ENCODE measurements around the gene SOS1.

The SOS1 gene

DNA sequence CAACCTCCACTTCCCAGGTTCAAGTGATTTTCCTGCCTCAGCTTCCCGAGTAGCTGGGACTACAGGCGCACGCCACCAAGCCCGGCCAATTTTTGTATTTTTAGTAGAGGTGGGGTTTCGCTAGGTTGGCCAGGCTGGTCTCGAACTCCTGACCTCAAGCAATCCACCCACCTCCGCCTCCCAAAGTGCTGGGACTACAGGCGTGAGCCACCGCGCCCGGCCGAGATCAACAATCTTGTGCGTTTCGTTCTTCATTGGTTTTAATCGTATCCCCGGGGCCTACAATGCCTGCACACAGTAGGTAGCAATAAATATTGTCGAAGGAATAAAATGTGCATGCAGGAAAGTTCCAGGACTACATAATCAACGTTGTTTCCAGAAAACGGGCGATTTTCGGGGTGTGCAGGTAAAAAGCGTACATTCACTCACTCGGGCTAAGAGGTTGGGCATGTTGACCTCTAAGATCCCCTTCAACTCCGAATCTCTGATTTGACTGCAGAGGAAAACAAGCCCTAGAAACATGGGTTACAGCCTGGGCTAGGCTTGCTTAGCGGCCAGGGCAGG, 2.7 kb upstream of the SOS1 start:
- no peaks in the 10 kb centered on the region for H3K9me3 Mint-ChIP-seq
- peak overlapping the region; percentile 78 to 95 for H3K4me3 Mint-ChIP-seq
- no peaks in the 10 kb centered on the region for H3K27me3 Mint-ChIP-seq
- ATAC-seq (no peak), DNase-seq (no peak)
- H3K4me1 Mint-ChIP-seq, result peaks cover 53% of the 10 kb centered on the region
- H3K27ac Mint-ChIP-seq, result peak overlapping the region; percentile 86 to 97

DNA sequence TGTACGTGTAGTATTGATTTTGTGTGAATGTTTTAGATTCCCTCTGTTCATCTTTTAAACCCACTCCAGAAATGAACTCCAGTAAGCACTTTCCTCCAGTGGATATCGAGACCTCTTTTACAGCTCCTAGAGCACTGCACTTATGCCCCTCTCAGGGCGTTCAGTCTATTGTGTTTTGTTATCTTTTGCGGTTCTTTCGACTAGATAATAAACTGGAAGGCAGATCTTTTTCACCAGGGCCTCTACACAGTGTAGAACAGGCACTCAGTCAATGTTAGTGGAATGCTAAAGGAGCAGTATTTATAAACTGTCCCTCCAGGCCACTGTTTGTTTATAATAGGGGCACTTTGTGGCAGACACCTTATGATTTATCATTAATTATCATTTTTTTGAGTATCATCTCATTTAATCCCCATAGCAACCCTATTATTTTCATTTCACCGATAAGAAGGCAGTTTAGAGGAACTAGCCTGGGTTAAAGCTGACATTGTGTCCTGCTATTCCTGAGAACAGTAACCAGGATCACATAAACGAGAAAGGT, 742 bp upstream of the SOS1 start:
- DNase-seq (no peak), ATAC-seq (no peak)
- Mint-ChIP-seq H3K27ac (peak overlapping the region; percentile 59 to 95), H3K4me3 (peak overlapping the region; percentile 85 to 91), H3K9me3 (no peaks in the 10 kb centered on the region), H3K4me1 (peaks cover 51% of the 10 kb centered on the region), H3K27me3 (no peaks in the 10 kb centered on the region)

DNA sequence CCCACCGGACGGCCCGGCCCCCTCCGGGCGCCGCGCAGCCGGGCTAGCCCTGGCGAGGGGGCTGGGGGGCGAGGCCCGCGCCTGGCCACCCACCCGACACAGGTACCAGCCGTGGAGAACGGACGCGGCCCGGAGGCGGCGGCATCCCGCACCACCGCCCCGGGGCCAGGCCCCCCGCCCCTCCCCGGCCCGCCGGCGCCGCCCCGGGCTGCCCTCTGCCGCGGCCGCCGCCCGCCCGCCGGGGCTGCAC, 405 bp downstream of the SOS1 start:
- DNase-seq, result no peak
- no peaks in the 10 kb centered on the region for H3K27me3 Mint-ChIP-seq
- no peak overlapping the region for H3K27ac Mint-ChIP-seq
- peak overlapping the region in 1 of 2 donors; percentile 97 for H3K4me3 Mint-ChIP-seq
- no peaks in the 10 kb centered on the region for H3K9me3 Mint-ChIP-seq
- peak; percentile 37 for ATAC-seq
- H3K4me1 Mint-ChIP-seq, result peaks cover 54% of the 10 kb centered on the region

DNA sequence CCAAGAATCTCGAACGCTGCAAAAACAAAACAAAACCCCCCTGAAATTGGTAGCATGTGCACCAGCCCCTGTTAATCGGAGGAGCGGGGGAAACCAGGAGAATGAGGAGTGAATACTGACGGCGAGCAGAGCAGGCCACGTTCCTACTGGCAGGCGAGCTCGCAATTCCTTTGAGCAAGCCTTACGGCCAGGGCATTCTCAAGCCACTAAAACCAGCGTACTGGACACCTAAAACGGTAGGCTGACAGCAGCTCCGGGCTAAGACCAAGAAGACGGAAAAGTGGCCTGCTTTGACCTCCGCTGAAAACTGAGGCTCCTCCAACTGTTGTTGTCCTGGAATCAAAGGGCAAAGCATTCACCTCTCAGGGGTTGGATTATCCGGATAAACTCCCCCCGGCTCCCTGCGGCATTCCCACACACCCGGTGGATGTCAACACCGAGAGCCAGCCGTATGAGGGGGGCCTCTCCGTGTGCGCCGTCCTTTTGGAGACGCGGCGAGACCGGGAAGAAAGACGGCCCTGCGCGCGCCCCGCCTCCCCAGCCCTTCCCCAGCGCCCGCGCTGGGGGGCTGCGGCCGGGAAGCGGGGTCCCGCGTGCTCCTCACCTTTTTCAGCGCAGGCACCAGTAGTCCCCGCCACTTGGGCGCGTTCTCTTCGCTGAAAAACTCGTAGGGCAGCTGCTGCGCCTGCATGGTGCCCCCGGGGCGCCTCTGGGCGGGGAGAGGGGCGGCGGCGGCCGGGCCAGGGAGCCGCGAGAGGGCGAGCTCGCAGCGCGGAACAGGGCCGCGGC, 925 bp downstream of the SOS1 start:
- Mint-ChIP-seq H3K27me3 (no peaks in the 10 kb centered on the region), H3K27ac (peak overlapping the region; percentile 93 to 98), H3K9me3 (peaks cover 0 to under 1% of the 10 kb centered on the region in 2 donors), H3K4me1 (peaks cover 52% of the 10 kb centered on the region), H3K4me3 (peak overlapping the region; percentile 90 to 97)
- DNase-seq, result peak; percentile 67
- ATAC-seq, result peak; percentile 54

DNA sequence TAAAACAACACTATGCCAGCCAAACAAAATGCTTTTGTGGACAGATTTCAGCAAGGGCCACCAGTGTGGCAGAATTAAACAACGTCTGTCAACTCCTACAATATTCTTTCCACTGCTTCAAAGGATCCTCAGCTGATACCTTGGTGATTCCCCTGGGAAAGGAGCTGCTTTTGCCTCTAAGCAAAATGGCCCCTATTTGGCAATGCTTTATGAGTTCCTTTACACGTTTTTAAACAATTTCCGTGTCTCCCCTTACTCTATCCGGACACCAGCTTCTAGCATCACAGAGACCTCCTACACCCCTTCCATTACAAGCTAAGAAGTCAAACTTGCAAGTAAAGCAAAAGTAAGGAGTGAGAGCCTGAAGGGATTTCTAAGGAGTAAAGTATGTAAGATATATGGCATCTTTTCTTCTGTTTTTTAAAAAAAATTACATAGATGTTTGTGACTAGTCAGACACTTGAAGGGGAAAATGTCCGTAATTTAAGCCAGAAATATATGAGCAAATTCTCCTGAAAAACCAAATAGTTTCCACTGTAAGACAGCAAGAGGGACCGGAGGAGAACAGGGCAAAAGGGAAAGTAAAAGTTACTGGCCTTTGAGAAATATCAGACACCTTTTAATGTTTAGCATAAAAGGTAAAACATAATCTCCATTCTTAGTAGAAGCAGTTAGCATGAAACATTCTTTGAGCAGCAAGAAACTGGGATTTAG, 1.9 kb downstream of the SOS1 start:
- ATAC-seq (no peak), DNase-seq (no peak)
- H3K4me1 Mint-ChIP-seq, result peaks cover 60% of the 10 kb centered on the region
- H3K9me3 Mint-ChIP-seq, result peaks cover 0 to 4% of the 10 kb centered on the region in 2 donors
- H3K27me3 Mint-ChIP-seq, result no peaks in the 10 kb centered on the region
- peak overlapping the region; percentile 90 to 97 for H3K4me3 Mint-ChIP-seq
- H3K27ac Mint-ChIP-seq, result peak overlapping the region; percentile 93 to 98

DNA sequence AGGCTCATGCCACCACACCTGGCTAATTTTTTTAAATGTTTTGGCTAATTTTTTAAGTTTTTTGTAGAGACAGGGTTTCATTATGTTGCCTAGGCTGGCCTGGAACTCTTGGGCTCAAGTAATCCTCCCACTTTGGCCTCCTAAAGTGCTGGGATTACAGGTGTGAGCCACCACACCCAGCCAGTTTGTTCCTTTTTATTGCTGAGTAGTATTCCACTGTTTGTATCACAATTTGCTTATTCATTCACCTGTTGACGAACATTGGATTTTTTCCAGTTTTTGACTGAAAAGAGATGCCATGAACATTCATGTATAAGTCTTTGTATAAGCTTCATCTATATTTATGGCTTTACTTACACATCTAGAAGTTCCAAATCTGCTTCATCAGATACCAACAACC, 5.3 kb downstream of the SOS1 start:
- Mint-ChIP-seq H3K9me3 (peaks cover 0 to 4% of the 10 kb centered on the region in 2 donors), H3K4me1 (peaks cover 59% of the 10 kb centered on the region), H3K4me3 (no peak overlapping the region), H3K27ac (no peak overlapping the region), H3K27me3 (no peaks in the 10 kb centered on the region)
- ATAC-seq (no peak), DNase-seq (no peak)

DNA sequence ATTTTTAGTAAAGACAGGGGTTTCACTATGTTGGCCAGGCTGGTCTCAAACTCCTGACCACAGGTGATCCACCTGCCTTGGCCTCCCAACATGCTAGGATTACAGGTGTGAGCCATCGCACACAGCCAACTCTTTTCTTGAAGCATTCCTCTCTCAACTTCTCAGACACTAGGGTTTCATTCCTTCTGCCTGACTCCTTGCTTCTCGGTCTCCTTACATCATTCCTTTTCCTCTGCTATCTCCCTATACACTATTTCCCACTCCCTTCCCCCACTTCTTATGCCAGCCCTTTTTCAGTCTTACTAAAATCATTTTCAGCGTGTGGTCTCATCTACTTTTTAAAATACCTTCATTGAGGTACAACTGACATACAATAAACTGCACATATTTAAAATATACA, 6.1 kb downstream of the SOS1 start:
- H3K9me3 Mint-ChIP-seq, result peaks cover 0 to 4% of the 10 kb centered on the region in 2 donors
- H3K4me1 Mint-ChIP-seq, result peaks cover 61% of the 10 kb centered on the region
- H3K27me3 Mint-ChIP-seq, result no peaks in the 10 kb centered on the region
- ATAC-seq (no peak), DNase-seq (no peak)
- H3K27ac Mint-ChIP-seq, result no peak overlapping the region
- H3K4me3 Mint-ChIP-seq, result no peak overlapping the region

DNA sequence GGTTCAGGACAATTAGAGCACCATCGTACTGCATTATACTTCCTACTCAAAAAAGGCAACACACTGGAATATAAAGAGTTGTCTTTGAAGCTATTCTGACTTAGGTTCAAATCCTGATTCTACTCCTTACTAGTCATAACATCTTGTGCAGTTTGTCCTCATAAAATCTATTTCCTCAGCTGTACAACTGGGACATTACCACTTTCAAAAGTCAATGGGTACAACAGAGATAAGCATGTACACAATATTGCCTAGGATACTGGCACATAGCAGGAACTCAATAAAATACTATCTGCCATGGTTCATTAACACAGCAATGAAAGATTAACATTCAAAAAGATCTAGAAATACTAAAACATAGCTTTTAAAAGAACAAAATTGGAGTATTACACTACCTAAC, 11.3 kb downstream of the SOS1 start:
- no peak for ATAC-seq
- no peak overlapping the region for H3K4me3 Mint-ChIP-seq

DNA sequence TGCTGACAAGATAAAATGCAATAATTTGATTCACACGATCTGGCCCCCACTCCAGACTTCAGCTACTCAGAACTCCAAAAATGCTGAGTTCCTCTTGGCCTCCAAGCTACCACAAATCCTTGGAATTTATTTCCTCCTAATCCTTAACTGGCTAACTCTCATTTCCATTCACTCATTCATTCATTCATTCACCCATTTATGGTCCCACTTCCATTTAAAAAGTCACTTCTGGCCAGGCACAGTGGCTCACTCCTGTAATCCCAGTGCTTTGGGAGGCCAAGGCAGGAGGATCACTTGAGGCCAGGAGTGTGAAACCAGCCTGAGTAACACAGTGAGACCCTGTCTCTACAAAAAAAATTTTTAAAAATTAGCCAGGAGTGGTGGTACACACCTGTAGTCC, 12.5 kb downstream of the SOS1 start:
- Mint-ChIP-seq H3K27ac (peak overlapping the region in 1 of 2 donors; percentile 28), H3K27me3 (no peaks in the 10 kb centered on the region), H3K4me3 (no peak overlapping the region), H3K9me3 (no peaks in the 10 kb centered on the region), H3K4me1 (peaks cover 53% of the 10 kb centered on the region)
- no peak for DNase-seq
- no peak for ATAC-seq

More for the DNA sequence above, 11.3 kb downstream of the SOS1 start:
- no peaks in the 10 kb centered on the region for H3K9me3 Mint-ChIP-seq
- no peak overlapping the region for H3K27ac Mint-ChIP-seq
- peaks cover 54% of the 10 kb centered on the region for H3K4me1 Mint-ChIP-seq
- no peak for DNase-seq
- no peaks in the 10 kb centered on the region for H3K27me3 Mint-ChIP-seq

DNA sequence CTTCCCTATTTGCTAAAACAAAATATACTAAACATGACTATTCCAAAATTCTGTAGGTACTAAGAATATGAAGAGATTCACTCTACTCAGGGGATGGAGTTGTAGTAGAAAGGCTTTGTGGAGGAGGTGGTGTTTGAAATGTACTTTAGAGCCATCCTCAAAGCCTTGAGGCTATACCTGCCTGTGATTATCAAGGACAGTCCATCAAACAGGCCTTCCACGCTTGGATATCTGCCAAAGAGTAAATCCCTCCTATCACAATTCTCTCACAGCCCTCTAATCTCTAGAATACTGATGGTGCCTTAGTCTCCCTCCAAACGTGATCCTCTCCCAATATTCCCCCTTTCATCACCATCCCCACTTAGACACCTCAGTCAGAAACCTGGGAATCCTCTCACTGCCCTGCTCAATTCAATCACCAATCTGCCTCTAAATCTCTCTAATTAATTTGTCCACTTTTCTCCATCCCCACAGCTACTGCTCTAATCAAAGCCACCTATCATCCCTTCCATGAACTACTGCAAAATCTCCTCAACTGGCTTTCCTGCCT, 13.1 kb downstream of the SOS1 start:
- H3K4me3 Mint-ChIP-seq, result no peak overlapping the region
- H3K9me3 Mint-ChIP-seq, result no peaks in the 10 kb centered on the region
- ATAC-seq, result no peak
- H3K4me1 Mint-ChIP-seq, result peaks cover 54% of the 10 kb centered on the region
- H3K27ac Mint-ChIP-seq, result peak overlapping the region in 1 of 2 donors; percentile 27
- H3K27me3 Mint-ChIP-seq, result no peaks in the 10 kb centered on the region
- DNase-seq, result no peak

DNA sequence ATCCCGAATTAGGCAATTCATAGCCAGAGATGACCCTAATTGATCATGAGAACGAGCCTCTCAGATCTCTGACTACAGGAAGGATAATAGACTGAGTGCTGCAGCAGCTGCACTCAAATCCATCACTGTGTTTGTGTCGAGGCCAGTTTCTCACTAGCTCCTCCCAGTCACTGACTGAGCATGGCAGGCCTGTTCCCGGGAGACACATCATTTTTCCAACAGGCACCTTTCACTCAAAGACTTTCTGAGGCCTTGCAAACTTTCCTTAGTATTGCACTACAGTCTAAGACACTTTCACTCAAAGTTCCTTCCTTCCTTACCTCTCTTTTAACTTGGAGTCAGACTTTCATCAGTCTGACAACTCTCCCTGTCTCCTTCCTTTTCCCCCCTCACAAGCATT, 13.7 kb downstream of the SOS1 start:
- H3K27me3 Mint-ChIP-seq, result no peaks in the 10 kb centered on the region
- peak overlapping the region in 1 of 2 donors; percentile 9 for H3K27ac Mint-ChIP-seq
- DNase-seq (no peak), ATAC-seq (no peak)
- H3K4me1 Mint-ChIP-seq, result peaks cover 54% of the 10 kb centered on the region
- H3K4me3 Mint-ChIP-seq, result no peak overlapping the region
- H3K9me3 Mint-ChIP-seq, result no peaks in the 10 kb centered on the region

DNA sequence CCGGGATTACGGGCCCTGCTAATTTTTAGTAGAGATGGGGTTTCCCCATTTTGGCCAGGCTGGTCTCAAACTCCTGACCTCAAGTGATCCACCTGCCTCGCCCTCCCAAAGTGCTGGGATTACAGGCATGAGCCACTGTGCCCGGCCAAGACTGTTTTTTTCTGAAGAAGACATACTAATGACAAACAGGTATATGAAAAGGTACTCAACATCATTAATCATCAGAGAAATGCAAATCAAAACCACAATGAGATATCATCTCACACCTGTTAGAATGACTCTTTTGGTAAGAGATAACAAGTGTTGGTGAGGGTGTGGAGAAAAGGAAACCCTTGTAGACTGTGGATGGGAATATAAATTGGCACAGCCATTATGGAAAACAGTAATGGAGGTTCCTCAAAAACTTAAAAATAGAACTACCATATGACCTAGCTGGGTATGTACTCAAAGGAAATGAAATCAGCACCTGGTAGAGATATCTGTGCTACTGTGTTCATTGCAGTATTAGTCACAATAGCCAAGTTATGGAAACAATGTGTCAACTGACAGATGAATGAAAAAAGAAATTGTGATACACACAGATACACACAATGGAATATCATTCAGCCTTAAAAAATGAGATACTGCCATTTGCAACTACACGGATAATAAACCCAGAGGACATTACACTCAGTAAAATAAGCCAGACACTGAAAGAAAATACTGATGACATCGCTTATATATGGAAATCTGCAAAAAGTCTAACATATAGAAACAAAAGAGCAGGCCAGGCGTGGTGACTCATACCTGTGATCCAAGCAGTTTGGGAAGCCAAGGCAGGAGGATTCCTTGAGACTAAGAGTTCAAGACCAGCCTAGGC, 20.8 kb downstream of the SOS1 start:
- peak overlapping the region; percentile 21 to 54 for H3K4me3 Mint-ChIP-seq
- DNase-seq (no peak), ATAC-seq (peak; percentile 98)
- no peaks in the 10 kb centered on the region for H3K27me3 Mint-ChIP-seq
- H3K27ac Mint-ChIP-seq, result peak overlapping the region; percentile 62 to 92
- H3K9me3 Mint-ChIP-seq, result no peaks in the 10 kb centered on the region
- H3K4me1 Mint-ChIP-seq, result peaks cover 75% of the 10 kb centered on the region

DNA sequence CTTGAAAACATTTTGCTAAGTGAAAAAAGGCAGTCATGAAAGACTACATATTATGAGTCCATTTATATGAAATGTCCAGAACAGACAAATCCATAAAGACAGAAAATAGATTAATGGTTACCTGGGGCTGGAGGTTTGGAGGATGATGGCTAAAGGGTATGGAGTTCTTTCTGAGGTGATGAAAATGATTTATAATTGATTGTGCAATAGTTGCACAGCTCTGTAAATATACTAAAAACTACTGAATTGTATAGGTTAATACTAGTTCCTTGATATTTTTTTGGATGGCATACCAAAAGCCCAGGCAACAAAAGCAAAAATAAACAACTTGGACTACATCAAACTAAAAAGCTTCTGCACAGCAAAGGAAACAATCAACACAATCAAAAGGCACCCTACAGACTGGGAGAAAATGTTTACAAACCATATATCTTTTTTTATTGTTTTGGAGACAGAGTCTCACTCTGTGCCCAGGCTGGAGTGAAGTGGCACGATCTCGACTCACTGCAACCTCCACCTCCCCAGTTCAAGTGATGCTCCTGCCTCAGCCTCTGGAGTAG, 21.5 kb downstream of the SOS1 start:
- no peaks in the 10 kb centered on the region for H3K9me3 Mint-ChIP-seq
- peak overlapping the region; percentile 21 to 54 for H3K4me3 Mint-ChIP-seq
- no peaks in the 10 kb centered on the region for H3K27me3 Mint-ChIP-seq
- H3K27ac Mint-ChIP-seq, result peak overlapping the region; percentile 62 to 92
- peaks cover 80% of the 10 kb centered on the region for H3K4me1 Mint-ChIP-seq
- DNase-seq (no peak), ATAC-seq (no peak)

DNA sequence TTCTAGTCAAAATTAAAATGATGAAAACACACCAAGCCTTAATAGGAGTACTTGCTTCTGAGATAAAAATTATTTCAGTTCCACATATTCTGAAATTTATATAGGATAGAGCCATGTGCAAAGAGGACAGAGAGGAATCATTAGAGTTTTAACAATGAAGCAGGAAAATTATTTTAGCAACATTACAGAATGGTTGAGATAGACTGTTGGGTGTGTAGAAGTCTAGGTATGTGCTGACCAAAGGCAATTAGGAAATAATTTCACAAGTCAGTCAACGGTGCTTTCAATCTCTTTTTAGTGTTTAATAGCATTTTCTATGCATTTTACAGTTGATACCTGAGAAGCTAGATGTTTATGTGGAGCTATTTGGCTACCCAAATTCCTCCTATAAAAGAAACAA, 25.2 kb downstream of the SOS1 start:
- H3K9me3 Mint-ChIP-seq, result peaks cover 0 to 7% of the 10 kb centered on the region in 2 donors
- DNase-seq (no peak), ATAC-seq (no peak)
- H3K27ac Mint-ChIP-seq, result no peak overlapping the region
- peaks cover 70% of the 10 kb centered on the region for H3K4me1 Mint-ChIP-seq
- no peaks in the 10 kb centered on the region for H3K27me3 Mint-ChIP-seq
- no peak overlapping the region for H3K4me3 Mint-ChIP-seq

All from stimulated activated naive CD8-positive, alpha-beta T cell treated with anti-CD3 and anti-CD28 coated beads, Interleukin-15, amount 100 ng/mL, for 72 hours (primary cell).